PC-9 (cell line): ENCODE data around the gene JAK3.

Source experiments
- CTCF ChIP-seq: fragments of 200-600 bp; sonication (generic); conservative IDR thresholded peaks from 2 replicates; pipeline ENCODE4 v1.6.1; 2017; ENCODE audit warnings: mixed run types, antibody characterized with exemption, mild to moderate bottlenecking, moderate library complexity
- EZH2 ChIP-seq: fragments of 200-600 bp; sonication (generic); IDR thresholded peaks from 2 replicates; pipeline ENCODE4 v1.8.0; 2017; ENCODE audit warnings: antibody characterized with exemption, low read depth

GRCh38 chr19:17841371-17841809 lies 6.4 kb downstream of the JAK3 start:
- no peak for TF ChIP-seq CTCF
- TF ChIP-seq EZH2: no peak
